Germinal center (tissue), 1 donor: ENCODE results near the gene FYTTD1.

Experiments
- DNase-seq: peaks from one replicate; pipeline ENCODE4 v3.0.0; 2012; ENCODE audit warnings: mixed read lengths, low spot score

FYTTD1 gene

DNA sequence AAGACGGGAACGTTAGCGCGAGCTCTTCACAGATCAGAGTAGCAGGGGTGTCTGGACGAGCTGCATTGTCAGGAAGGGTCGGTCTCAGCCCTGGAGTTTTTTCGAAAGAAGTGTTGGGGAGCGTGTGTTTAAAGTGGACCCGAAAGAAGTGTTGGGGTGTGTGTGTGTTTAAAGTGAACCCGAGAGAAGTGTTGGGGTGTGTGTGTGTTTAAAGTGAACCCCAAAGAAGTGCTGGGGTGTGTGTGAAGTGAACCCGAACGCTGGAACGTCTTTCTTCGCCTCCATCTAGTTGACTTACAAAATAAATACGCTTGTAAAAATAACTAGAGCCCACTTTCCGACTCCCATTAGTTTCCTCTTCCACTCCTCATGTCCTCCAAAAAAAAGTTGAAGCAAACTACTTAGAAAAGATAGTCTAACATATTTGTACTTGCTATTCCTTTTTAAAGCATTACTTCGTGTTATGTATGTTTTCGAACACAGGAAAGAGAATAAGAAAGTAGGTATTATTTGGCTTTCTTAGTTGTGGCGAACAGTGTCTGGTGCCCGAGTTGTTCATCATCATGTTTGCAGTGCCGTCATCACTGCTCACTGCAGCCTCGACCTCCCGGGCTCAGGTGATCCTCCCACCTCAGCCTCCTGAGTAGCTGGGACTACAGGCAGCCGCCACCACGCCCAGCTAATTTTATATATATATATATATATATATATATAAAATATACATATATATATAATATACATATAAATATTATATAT, 42.4 kb downstream of the FYTTD1 start:
- DNase-seq: peak; percentile 23

DNA sequence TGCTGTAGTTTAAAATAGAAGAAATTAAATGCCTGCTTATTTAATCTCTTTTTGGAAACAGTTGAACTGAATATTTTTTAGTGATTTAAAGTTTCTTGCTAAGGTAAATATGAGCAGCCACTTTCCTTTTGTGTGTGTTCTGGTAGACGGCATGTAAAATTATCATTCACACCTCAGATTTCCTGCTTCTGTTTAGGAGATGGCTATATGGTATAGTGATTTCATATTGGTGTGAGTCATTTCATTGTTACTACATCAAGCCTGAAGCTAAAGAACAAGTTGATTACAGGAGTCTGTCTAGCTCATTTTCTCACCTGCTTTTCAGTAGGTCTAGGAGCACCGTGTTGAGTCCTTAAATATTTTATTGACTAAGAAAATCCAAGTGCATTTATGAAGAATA, 43.6 kb downstream of the FYTTD1 start:
- DNase-seq: no peak

DNA sequence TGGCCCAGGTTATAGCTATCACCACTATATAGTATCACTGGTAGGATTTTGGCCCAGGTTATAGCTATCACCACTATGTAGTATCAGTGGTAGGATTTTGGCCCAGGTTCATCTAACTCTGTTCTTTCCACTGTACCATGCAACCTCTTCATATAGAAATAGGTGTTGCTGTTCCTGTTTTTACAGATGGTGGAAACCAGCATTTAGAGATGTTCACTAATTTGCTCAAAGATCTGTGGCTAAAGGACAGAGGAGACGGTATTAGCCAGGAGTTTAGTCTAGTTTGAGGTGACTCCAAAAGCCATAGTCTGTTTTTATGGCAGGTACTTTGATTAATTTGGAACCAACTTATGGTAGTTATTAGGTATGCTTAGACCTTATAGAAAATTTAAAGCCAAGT, 44.4 kb downstream of the FYTTD1 start:
- no peak for DNase-seq

DNA sequence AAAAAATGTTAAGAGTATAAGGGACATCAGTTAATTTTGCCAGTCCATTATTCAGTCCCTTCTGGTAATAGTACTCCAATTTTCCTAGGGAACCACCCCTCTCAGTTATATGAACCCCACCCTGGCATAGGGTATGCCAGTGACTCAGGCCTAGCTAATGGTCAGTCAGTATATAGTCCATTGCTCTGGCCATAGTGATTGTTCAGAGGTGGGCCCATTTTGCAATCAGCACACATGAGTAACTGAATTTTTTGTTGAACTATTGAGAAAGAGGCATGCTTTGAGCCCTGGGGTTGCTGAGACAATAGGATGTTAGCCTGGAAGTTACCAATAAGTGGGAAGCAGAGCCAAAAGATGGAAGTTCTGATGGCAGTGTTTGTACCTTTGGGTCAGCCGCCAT, 45.5 kb downstream of the FYTTD1 start:
- no peak for DNase-seq

DNA sequence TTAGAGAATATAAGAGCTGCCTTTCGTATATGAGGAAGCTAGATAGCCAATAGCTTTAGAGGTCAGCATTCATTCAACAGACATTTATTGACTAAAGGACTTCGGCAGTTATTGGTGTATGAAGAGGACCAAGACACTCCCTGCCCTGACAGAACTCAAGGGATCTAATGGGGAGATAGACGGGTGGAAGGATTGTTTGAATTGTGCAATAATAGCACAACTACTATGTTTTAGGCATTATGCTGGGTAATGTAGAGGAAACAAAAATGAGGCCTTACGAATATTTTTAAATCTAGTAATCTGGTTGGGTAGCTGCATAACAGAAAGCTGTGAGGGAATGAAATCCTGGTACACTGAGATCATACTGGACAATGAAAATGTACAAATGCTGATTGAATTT, 46.4 kb downstream of the FYTTD1 start:
- DNase-seq: no peak

DNA sequence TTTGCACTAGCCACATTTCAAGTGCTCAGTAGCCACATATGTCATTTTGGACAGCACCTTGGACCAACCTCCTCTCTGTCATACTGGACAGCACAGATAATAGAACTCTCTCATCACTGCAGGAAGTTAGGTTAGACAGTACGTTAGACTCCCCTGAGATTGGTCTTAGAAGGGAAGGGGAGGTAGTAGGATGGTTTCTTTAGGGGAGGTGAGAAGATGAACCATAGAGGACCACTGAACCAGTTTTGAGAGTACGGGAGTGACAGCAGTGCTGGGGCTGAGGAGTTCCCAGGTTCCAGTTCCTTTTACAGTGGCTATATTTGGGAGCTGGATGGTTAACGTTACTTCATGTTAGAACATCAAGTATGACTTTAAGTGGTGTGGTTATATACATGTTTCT, 49.2 kb downstream of the FYTTD1 start:
- DNase-seq: no peak

DNA sequence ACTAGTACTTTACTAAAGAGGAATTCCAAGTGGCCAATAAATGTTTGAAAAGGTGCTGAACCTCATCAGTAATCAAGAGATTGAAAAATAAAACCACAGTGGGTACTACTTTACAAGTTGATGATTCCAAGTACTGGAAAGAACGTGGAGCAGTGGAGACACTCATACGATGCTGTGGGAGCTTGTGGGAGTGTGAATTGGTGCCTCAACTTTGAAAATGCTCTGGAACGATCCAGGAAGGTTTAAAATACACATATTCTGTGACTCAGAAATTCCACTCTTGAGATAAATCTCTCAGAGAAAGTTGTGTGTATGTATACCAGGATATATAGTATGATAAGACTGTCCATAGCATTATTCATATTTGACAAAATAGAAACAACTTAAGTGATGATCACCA, 50.7 kb downstream of the FYTTD1 start:
- DNase-seq: no peak

DNA sequence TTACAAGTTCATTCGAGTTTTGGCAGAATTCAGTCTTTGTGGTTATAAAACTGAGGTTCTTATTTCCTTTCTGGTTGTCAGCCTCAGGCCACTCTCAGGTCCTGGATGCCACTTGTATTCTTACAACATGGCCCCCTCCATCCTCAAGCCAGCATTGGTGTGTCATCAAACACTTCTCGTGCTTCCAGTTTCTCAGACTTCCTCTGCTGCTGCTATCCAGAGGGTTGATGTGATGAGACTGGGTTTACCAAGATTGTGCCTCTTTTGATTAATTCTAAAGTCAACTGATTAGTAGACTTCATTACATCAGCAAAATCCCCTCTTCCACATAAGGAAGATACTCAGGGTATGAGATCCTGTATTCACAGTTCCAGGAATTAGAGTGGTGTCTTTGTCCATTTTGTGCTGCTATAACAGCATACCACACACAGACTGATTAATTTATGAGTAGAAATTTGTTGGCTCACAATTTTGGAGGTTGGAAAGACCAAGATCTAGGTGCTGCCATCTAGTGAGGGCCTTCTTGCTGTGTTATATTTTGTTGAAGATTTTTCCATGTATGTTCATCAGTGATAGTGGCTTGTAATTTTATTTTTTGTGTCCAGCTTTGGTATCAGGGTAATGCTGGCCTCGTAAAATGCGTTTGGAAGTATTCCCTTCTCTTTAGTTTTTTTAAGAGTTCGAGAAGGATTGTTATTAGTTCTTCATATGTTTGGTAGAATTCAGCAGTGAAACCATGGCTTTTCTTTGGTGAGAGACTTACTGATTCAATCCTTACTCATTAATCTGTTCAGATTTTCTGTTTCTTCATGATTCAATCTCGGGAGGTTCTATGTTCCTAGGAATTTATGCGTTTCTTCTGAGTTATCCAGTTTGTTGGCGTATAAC, 52.5 kb downstream of the FYTTD1 start:
- no peak for DNase-seq

DNA sequence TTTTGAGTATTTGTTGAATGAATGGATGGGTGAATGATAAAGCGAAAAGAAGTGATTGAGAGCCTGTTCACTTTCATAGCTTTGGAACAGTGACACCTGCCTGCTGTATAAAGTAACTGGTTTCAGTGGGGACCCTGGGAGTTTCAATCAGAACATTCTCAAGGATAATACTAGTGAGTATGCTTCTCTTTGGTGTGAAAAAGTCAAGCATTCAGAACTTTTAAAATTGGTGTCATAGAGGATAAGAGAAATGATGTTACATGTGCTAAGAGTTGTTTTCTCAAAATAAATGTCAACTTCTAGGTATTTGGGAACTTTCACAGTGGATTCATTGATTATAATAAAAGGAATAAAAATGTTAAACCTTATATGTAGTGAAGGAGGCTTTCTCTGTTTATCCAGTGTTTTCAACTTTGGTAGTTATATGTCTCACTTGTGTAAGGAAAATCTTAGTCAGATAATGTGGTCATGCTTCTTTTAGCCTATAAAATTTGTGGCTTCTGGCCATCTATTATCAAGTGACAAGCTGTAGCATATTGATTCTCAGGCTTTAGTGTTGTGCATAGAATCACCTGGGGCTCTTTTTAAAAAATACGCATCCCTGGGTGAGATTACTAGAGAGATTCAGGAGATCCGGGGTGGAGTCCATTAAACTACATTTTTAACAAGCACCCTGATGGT, 53.2 kb downstream of the FYTTD1 start:
- no peak for DNase-seq

DNA sequence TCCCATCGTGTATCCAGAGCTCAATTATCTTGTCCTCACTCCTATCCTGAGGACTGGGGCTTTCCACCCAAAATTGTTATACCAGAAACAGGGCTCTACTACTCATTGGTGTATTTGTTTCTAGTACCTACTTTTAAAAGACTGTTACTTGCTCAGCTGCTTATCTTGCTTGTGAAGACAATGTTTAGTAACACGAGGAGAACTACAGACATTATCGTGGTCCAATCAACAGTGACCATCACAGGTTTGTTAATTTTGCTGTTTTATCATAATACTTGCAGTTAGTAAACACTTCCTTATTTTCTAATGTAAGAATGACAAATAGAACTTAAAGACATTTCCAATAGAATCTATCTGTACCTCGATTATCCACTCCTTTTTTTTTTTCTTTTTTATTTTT, 54.8 kb downstream of the FYTTD1 start:
- no peak for DNase-seq

DNA sequence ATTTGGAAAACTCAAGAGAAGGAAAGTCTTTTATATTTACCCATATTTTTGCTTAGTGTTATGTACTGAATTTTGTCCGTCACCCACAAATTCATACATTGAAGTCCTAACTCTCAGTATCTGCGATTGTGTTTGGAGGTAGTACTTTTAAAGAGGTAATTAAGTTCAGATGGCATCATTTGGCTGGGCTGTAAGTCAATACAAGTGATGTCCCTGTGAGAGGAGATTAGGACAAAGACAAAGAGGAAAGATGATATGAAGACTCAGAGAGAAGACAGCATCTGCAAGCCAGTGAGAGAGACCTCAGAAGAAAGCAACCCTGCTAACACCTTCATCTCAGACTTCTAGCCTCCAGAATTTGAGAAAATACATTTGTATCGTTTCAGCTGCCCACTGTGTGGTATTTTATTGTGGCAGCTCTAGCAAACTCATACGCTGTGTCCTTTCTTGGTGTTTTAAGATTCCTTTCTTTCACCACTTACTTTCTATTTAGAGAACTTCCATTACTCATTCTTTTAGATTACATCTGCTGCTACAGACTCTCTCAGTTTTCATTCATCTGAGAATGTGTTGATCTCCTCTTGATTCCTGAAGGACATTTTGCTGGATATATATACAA, 58.4 kb downstream of the FYTTD1 start:
- DNase-seq: no peak

DNA sequence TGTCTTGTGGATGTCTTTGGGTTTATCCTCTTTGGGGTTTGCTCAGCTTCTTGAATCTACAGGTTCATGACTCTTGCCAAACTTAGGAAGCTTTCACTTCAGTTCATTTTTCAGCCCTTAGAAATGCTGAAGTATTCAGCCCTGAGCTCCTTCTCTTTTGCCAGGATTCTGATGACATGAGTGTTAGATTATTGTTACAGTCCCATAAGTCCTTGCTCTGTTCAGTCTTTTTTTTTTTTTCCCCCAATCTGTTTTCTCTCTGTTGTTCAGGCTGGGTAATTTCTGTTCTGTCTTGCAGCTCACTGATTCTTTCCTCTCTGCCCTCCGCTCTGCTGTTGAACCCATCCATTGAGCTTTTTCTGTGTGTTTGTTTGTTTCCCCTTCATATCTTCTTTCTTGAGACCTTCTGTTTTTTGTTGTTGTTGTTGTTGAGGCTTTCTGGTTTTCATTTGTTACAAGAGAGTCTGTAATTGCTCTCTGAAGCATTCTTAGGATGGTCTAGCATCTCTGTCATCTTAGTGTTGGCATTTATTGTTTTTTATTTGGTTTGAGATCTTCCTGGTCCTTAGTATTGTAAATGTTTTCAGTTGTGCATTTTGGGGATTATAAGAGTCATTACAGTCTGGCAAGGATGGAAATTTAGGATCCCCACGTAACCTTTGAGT, 59.8 kb downstream of the FYTTD1 start:
- no peak for DNase-seq

DNA sequence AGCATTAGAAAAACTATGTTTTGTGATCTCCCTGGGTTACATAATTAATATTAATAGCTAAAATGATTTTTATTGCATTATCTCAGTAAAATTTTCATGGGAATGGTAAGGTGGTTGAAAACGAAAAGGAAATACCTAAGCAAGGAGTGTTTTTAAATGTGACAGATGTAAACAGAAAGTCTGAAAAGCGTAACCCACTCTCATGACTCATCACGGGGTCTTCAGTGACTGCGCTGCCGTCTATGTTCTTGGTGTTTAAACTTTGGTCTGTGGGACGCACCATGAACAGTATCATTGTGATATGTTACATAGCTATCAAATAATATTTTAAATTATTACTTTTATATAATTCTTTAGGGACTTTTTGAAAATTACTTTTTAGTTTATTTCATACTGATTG, 61.2 kb downstream of the FYTTD1 start:
- no peak for DNase-seq

DNA sequence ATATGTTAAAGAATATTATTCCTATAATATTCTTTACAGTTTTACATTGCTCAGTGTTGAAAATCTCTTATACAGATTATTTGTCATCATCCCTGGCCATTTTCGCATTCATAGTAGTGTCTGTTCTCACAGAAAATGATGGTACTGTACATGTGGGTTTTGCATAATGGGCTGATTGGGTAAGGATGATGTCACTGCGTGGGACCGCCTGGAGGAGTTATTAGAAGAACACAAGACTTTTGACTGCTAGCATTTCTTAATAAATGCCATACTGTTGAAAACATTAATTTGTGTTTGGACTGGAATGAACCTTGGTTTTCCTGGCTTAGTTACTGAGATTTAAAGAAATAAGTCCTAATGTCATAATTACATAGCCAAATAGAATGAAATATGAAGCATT, 61.7 kb downstream of the FYTTD1 start:
- DNase-seq: no peak

DNA sequence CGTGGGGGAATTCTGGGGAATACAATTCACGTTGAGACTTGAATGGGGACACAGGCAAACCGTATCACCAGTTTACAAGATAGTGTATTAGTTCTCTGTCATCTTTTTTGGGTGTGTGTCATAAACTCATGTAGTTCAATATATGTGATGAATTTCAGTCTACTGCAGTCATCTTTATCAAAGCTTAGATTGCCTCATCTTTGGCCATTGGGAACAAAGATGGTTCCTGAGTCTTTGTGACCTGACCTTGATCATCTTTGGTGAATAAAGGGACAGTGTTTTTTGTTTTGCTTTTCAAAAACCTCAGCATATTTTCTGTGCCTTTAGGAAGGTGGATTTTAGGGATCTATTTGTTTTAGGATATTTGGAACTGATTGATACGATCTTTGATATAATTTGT, 64.7 kb downstream of the FYTTD1 start:
- DNase-seq: no peak

DNA sequence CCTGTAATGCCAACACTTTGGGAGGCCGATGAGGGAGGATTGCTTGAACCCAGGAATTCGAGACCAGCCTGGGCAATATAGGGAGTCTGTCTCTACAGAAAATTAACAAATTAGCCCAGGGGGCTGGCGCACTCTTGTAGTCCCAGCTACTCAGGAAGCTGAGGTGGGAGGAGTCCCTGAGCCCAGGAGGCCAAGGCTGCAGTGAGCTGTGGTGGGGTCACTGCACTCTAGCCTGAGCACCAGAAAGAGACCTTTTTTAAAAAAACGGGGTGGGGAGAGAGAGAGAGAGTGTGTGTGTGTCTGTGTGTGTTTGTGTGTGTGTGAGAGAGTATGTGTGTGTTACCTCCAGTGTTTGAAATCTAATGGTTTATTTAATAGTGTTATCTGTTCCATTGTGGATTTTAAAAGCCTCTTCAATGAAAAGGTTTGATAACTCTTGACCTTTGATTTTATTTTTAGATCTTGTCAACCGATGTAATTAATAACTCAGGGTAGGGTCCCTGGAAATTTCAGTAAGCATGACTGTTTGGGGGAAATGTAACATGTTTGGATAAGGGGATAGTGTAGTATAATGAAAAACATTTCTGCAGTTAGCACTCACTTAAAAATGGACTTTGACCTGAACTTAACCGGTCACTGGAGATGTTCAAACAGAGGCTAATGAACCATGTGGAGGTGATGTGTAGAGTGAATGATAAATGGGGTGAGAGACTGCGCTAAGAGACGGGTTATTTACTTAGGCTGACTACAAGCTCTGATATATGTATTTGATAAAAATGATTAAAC, 71.1 kb downstream of the FYTTD1 start:
- no peak for DNase-seq

DNA sequence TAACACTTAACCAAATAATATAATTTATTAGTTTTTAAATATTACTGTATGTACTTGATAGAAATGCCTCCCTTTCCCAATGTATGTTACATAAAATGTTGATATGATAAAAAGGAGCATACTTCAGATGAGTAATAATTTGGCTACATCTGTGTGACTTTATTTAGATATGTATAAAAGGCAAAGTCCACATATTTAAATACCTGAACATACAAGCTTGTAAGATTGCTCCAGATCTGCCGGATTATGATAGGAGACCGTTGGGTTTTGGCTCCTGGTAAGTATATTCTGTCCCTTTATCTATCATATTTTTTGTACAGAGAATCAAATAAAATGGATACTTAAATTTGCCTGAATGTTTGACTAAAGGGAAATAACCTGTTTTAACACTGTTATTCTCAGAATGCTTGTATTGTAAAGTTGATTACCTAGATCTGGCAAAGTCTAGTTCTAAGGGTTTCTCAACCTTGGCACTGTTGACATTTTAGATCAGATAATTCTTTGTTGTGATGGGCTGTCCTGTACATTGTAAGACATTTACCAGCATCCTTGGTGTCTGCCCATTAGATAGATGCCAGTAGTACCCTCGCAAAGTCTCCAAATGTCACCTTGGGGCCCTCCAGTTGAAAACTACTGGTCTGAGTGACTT, 79.8 kb downstream of the FYTTD1 start:
- DNase-seq: no peak

DNA sequence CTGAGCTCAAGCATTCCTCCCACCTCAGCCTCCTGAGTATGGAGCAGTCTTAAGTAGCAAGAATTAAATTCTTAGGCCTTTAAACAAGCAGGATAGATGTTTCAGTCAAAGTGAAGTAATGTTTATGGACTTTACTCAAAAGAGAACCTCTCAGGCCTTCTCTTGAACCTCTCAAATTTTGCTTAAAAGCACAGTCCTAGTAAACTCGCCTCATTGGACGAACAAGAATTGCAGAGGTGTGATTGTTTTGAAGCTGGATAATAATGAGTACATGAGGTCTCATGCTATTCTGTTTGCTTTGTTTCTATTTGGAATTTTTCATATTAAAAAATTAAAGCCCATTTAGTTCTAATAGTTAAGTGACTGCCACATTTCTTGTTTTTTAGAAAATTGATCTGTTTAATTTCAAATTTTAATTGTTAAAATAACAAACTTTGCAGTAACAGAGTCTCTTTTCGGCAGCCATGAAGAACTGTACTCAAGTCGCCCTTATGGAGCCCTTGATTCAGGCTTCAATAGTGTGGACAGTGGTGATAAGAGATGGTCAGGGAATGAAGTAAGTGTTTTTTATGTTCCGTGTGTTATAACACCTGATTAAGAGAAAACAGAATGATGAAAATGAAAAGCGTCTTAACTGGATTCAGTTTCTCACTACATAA, 80.8 kb downstream of the FYTTD1 start:
- no peak for DNase-seq

DNA sequence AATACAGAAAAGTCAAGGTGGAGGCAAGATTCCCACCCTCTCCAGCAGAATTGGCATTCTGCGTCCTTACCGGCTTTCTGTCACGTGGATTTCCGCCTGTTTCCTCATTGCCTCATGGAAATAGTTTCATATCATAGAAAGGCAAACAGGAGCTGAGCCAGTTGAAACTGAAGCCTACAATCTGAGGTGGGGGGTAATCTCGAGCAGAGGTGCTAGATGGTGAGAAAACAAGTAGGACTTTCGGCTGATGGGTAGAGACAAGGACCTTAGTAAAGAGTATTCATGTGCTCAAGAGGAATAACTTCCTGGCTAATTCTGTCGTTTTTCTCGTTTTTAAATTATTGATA, 81.3 kb downstream of the FYTTD1 start:
- DNase-seq: no peak
